DOHH2 (cell line): ENCODE measurements around the gene CD72.

Experiments
- H3F3A ChIP-seq: fragments of 200-600 bp; sonication (generic), shearing (Covaris generic); 2 replicates; pipeline ENCODE4 v1.6.0; 2016; ENCODE audit warnings: antibody characterized with exemption, mild to moderate bottlenecking; ENCODE audit not compliant: control insufficient read depth, insufficient read depth
- H3K27ac ChIP-seq: fragments of 200-600 bp; sonication (generic); 2 replicates; pipeline ENCODE4 v1.5.1; 2014; ENCODE audit warnings: low read depth, mild to moderate bottlenecking, low read length, moderate library complexity
- H3K27me3 ChIP-seq: fragments of 200-600 bp; sonication (generic); 2 replicates; pipeline ENCODE4 v1.6.1; 2014; ENCODE audit warnings: mild to moderate bottlenecking, low read length, mixed read lengths; ENCODE audit not compliant: control insufficient read depth
- H3K36me3 ChIP-seq: fragments of 200-600 bp; sonication (generic); 2 replicates; pipeline ENCODE4 v1.6.1; 2014; ENCODE audit warnings: mild to moderate bottlenecking, low read length, moderate library complexity, mixed read lengths; ENCODE audit not compliant: control insufficient read depth
- H3K4me1 ChIP-seq: fragments of 200-600 bp; sonication (generic); 2 replicates; pipeline ENCODE4 v1.6.1; 2014; ENCODE audit warnings: mild to moderate bottlenecking, low read length, mixed read lengths; ENCODE audit not compliant: control insufficient read depth
- H3K4me2 ChIP-seq: fragments of 200-600 bp; sonication (generic); 2 replicates; pipeline ENCODE4 v1.6.0; 2014; ENCODE audit warnings: mild to moderate bottlenecking, low read length, moderate library complexity
- H3K4me3 ChIP-seq: fragments of 200-600 bp; sonication (generic); 2 replicates; pipeline ENCODE4 v1.5.1; 2014; ENCODE audit warnings: mild to moderate bottlenecking, low read length, mixed read lengths
- H3K79me2 ChIP-seq: fragments of 200-600 bp; sonication (generic); 2 replicates; pipeline ENCODE4 v1.6.1; 2014; ENCODE audit warnings: mild to moderate bottlenecking, low read length, mixed read lengths; ENCODE audit not compliant: control insufficient read depth
- H3K9me2 ChIP-seq: fragments of 200-600 bp; sonication (generic); replicated peaks from 2 replicates; pipeline ENCODE4 v1.6.1; 2014; ENCODE audit warnings: mild to moderate bottlenecking, low read length, mixed read lengths; ENCODE audit not compliant: control insufficient read depth
- H3K9me3 ChIP-seq: fragments of 200-600 bp; sonication (generic); 2 replicates; pipeline ENCODE4 v1.6.1; 2014; ENCODE audit warnings: antibody characterized with exemption, low read length, mixed read lengths; ENCODE audit not compliant: control insufficient read depth, insufficient read depth
- H4K20me1 ChIP-seq: fragments of 200-600 bp; sonication (generic); 2 replicates; pipeline ENCODE4 v1.6.0; 2014; ENCODE audit warnings: low read depth, mild to moderate bottlenecking, antibody characterized with exemption, low read length, moderate library complexity; ENCODE audit not compliant: control insufficient read depth, insufficient read depth
- CTCF ChIP-seq: fragments of 200-600 bp; sonication (generic); IDR thresholded peaks from one replicate; pipeline ENCODE4 v1.5.1; 2014; ENCODE audit warnings: antibody characterized with exemption, mild to moderate bottlenecking, low read depth, low read length; ENCODE audit not compliant: poor library complexity, severe bottlenecking
- EZH2phosphoT487 ChIP-seq: fragments of 200-600 bp; sonication (generic); IDR thresholded peaks from 2 replicates; pipeline ENCODE4 v1.6.1; 2017; ENCODE audit warnings: borderline replicate concordance, mild to moderate bottlenecking, antibody characterized with exemption, low read length, moderate library complexity, mixed read lengths

Gene CD72

GRCh38 chr9:35618854-35619799 is 914 bp upstream of the CD72 start:
- peak overlapping the region; percentile 76 for H3K27ac ChIP-seq
- no peak for TF ChIP-seq CTCF
- TF ChIP-seq EZH2phosphoT487 = no peak

GRCh38 chr9:35617548-35617947 is 665 bp downstream of the CD72 start:
- no peaks in the 10 kb centered on the region for H3K27me3 ChIP-seq
- H3K9me3 ChIP-seq = no peaks in the 10 kb centered on the region
- peaks cover 63% of the 10 kb centered on the region for H3K4me1 ChIP-seq
- H4K20me1 ChIP-seq = no peaks in the 10 kb centered on the region
- H3K79me2 ChIP-seq = no peaks in the 10 kb centered on the region
- no peaks in the 10 kb centered on the region for H3K9me2 ChIP-seq
- peak overlapping the region; percentile 72 for H3K4me3 ChIP-seq
- peaks cover 39% of the 10 kb centered on the region for H3F3A ChIP-seq
- H3K36me3 ChIP-seq = 0 out of 2 replicates have a peak, but pooled peaks cover 5% of the 10 kb centered on the region
- peak overlapping the region; percentile 99 for H3K4me2 ChIP-seq
- H3K27ac ChIP-seq = peak overlapping the region; percentile 76
- TF ChIP-seq CTCF (no peak), EZH2phosphoT487 (no peak)

More at GRCh38 chr9:35618854-35619799, 914 bp upstream of the CD72 start:
- peaks cover 43% of the 10 kb centered on the region for H3F3A ChIP-seq
- peak overlapping the region; percentile 99 for H3K4me2 ChIP-seq
- H3K27me3 ChIP-seq = no peaks in the 10 kb centered on the region
- 0 out of 2 replicates have a peak, but pooled peaks cover 5% of the 10 kb centered on the region for H3K36me3 ChIP-seq
- no peaks in the 10 kb centered on the region for H3K79me2 ChIP-seq
- H4K20me1 ChIP-seq = no peaks in the 10 kb centered on the region
- no peaks in the 10 kb centered on the region for H3K9me3 ChIP-seq
- no peaks in the 10 kb centered on the region for H3K9me2 ChIP-seq
- H3K4me3 ChIP-seq = peak overlapping the region; percentile 72
- H3K4me1 ChIP-seq = peaks cover 63% of the 10 kb centered on the region

- Histone ChIP-seq H3K9me2 (no peaks in the 10 kb centered on the region), H3K79me2 (no peaks in the 10 kb centered on the region), H4K20me1 (no peaks in the 10 kb centered on the region), H3K9me3 (no peaks in the 10 kb centered on the region), H3K4me2 (peak overlapping the region; percentile 99), H3K36me3 (0 out of 2 replicates have a peak, but pooled peaks cover 5% of the 10 kb centered on the region), H3K27me3 (no peaks in the 10 kb centered on the region), H3F3A (peaks cover 36% of the 10 kb centered on the region), H3K27ac (peak overlapping the region; percentile 76), H3K4me1 (peaks cover 59% of the 10 kb centered on the region), H3K4me3 (peak overlapping the region; percentile 72)
- TF ChIP-seq EZH2phosphoT487 (no peak), CTCF (peak; percentile 63)
Observed at GRCh38 chr9:35616681-35617459, 1.3 kb downstream of the CD72 start.
